Measurements from ENCODE around the gene DNAJC1.
A peak's percentile ranks its signal among the peaks of the same experiment; 100 is the strongest.
"Not testable (repeated sequence)": the region's sequence is repeated elsewhere in the genome, so short reads cannot be mapped to it uniquely, and the experiment has no call there.

Gene DNAJC1

DNA sequence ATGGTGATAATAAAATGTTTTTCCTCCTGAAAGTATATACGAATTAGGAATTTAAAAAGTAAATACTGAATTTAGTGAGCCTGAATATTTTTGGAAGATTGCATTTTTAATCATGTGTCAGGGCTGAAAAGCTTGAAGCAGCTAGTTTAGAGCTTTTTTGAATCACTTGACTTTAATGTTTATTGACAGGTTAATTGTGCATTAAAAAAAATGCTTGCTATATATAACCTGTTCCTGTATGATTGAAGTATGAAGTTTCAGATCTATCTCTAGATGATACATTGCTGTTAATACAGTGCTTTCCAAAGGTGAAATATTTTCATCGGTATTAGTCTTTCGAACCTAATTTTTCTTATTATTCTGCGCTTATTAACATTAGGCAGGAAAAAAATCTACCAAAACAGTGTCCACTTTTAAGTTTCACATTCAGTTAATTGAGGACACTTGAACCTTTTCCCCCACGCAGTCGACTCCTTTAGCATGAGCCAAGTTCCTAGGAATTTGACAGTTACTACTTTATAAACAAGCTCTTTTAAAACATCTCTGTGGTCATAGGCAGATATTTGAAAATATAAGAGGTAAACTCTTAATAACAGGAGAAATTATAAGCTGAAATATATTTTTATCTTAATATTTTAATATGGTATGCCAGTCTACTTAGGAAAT lies 282.4 kb downstream of the DNAJC1 start:
- DNase-seq, result no peak

DNA sequence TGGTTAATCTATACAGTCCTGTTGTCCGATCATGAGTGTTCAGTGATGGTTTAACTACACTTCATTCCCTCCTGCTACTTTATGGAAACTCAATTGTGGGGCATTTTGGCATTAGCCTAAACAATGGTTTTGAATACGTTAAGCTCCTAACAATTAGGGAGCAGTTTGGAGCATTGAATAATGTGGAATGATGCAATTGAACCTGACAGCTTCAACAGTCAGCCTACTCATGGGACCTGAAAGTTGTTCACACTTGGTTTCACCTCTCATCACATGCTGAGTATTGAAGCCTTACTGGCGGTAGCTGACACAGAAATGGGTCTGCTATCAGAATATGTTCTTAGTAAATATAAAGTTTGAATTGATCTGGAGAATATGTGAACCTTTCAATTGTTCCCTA lies 283.4 kb downstream of the DNAJC1 start:
- peak; percentile 37 for DNase-seq

DNA sequence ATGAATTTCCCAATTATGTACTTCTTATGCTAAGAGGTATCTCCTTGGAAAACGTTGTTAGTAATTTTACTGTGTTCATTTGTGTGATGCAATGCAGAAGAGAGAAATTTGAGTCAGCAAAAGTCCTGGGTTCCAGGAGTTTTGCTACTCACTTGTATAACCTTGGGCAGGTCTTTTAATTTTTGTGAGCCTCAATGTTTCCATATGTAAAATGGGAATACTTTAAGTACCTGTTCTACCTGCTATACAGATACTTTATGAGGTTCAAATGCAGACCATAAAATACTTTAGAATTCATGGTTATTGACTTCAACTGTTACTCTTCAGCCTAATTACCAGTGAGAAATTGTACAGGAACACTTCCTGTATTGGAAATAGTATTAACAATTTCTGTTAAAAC lies 284.0 kb downstream of the DNAJC1 start:
- no peak for DNase-seq

DNA sequence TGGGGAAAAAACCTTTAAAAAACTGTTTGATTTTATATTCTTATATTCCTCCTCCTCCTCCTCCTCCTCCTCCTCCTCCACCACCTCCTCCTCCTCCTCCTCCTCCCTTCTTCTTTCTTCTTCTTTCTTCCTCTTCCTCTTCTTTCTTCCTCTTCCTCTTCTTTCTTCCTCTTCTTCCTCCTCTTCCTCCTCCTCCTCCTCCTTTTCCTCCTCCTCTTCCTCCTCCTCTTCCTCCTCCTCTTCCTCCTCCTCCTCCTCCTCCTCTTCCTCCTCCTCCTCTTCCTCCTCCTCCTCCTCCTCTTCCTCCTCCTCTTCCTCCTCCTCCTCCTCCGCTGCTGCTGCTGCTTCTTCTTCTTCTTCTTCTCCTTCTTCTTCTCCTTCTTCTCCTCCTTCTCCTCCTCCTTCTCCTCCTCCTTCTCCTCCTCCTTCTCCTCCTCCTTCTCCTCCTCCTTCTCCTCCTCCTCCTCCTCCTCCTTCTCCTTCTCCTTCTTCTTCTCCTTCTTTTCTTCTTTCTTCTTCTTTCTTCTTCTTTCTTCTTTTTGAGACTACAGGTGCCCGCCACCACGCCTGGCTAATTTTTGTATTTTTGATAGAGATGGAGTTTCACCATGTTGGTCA lies 286.0 kb downstream of the DNAJC1 start:
- not testable (repeated sequence) for DNase-seq

DNA sequence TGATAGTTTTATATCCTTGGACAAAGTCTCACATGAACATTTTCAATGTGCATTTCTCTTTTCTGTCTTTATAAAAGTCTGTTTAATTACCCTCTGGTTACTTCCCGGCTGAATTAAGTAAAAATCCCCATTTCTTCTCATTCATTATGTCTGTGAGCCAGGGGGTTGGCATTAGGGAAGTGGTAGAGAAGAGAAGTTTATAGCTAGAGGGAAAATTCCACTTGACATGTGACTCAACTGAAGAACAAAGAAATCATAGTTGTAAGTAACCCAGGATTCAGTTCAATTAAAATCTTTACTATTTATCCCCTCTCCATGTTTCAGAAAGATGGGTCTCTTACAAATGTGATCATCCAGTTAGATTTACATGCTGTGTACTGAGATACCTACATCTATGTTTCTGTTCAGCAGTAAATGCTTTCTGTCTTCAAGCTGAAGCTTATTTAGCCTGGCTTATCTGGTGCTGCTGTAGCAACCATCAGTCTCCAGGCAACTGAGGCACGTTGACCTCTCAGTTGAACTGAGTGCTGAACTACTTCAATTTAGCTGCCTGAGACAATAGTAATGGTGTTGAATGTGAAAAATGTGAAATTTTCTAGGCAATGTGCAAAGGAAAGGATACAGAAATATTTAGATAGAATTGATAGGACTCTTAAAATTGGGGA lies 287.9 kb downstream of the DNAJC1 start:
- no peak for DNase-seq

DNA sequence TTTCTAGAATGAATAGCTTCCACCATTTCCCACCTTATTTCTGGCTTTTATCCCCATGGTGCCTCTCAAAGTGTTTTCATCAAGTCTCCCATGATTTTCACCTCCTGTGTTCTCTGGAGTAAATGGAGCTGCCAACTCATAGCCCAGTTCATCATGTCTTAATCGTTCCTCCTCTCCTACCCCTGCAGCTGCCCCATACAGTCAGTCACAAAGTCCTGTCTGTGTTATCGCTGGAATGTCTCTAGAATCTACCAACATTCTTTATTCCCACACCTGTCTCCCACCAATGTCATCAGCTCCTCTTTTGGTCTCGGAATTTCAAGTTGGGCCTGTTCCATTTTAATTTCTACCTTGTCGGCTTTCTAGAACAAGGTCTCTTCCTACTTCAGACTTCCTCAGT lies 290.6 kb downstream of the DNAJC1 start:
- no peak for DNase-seq

DNA sequence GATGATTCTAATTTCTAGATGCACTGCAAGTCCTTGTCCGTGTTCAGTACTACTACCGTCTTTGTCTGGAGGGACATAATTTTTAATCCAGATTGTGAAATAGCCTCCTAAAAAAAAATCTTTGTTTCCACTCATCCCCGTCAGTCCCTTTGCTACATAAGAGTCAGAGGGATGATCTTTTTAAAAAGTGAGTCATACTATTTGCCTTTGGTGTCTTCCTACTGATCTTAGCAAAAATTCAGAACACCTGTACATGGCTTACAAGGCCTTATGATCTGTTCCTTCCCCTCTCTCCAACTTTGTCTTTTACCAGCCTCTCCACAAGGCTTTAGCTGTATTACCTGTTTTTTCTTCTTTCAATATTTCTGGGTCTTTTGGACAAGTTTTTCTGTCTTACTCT lies 296.0 kb downstream of the DNAJC1 start:
- DNase-seq, result no peak

Measured in NCI-H69 (cell line).